Stimulated activated CD4-positive, alpha-beta T cell treated with anti-CD3 and anti-CD28 coated beads, TNF-alpha, amount 100 ng/mL, for 48 hours (primary cell): Measurements from ENCODE around the gene ASF1A.

Source experiments
- DNase-seq, 3 donors: peaks; one replicate each; pipeline ENCODE4 v3.0.0-alpha.2; 2020; ENCODE audit warnings: low read depth in 3 of 3

Gene ASF1A

DNA sequence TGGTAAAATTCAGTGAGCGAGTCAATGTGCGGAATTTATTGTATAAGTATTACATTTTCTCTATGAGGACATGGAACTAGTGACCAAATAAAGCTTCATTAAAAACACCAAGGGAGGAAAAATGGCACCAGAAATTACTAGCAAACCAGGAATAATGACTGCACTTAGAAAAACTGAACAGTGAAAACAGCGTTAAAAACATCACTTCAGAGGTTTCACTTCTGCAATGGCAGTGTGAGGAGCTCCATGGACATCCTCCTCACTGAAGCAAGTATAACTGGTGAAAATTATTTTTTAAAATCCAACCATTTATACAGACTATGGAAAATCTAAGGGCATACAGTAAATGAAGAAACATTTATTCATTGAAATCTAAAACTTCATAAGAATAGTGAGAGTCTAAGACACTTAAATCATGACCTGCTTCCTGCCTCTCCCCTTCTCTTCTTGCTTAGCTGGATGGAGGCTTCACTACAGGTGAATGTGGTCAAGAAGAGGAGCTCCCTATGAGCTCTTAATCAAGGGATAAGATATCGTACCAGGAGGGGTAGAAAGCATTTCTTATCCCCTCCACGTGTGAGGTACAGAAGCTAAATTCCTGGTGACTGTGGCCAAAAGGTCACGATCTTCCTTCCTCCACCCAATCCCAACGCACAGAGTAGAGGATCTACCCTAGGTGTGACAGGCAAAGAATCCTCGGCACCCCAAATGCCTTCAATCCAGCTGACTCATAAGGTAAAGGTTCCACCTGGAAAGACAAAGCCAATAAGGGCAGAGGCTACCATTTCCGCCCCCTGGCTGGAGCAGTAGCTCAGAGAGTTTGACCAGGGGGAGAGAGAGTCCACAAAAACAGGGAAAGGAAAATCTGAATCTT is 12.3 kb upstream of the ASF1A start:
- no peak for DNase-seq

- no peak for DNase-seq
Observed at GRCh38 chr6:118882314-118882905, 11.5 kb upstream of the ASF1A start.

- DNase-seq = no peak
Observed at GRCh38 chr6:118886641-118887040, 7.3 kb upstream of the ASF1A start.

DNA sequence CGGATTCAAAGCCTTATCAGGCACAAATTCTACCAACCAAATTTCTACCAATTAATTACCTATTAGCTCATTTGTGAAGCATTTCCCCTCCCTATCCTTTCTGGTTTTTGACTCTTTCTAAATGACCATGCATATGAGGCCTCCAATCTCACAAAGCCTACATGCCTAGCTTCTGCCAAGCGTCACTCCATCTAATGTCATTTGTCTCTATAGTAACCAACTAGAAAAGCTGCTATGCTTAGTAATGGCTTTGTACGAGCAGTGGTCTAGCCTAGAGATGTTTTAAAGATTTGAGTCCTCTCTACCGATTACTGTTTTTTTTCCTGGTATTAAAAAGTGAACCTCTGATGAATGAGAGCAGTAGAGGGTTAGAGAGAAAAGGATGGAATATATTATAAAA is 4.8 kb upstream of the ASF1A start:
- DNase-seq = no peak

- no peak for DNase-seq
Observed at GRCh38 chr6:118890997-118891790, 2.8 kb upstream of the ASF1A start.

DNA sequence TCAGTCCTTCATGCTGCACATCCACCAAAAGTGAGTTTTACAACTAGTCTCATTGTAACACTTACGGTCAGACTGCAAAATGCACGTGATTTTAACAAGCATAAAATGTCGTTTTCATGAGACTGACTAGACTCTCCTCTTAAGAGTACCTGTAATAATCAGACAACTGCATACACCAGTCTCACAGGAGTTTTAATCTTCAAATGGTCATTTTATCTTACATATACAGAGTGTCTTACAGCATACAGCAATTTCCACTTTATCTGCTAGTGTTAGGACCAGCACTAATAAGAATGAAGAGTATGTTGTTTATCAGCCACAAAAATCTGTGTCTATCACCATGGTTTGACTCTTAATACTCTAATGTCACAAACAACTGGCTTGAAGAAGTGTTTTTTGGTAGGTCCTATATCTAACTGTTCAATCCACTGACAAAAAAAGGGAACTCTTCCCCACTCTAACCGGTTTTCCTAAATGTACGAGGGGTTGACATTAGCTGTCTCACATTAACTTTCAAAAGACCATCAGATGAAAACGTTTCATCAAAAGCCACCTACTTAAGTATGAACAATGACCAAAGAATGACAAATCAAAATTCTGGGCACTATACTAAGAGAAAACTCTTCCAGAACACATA is 1.5 kb upstream of the ASF1A start:
- no peak for DNase-seq

- no peak for DNase-seq
Observed at GRCh38 chr6:118893064-118893806, 717 bp upstream of the ASF1A start.

DNA sequence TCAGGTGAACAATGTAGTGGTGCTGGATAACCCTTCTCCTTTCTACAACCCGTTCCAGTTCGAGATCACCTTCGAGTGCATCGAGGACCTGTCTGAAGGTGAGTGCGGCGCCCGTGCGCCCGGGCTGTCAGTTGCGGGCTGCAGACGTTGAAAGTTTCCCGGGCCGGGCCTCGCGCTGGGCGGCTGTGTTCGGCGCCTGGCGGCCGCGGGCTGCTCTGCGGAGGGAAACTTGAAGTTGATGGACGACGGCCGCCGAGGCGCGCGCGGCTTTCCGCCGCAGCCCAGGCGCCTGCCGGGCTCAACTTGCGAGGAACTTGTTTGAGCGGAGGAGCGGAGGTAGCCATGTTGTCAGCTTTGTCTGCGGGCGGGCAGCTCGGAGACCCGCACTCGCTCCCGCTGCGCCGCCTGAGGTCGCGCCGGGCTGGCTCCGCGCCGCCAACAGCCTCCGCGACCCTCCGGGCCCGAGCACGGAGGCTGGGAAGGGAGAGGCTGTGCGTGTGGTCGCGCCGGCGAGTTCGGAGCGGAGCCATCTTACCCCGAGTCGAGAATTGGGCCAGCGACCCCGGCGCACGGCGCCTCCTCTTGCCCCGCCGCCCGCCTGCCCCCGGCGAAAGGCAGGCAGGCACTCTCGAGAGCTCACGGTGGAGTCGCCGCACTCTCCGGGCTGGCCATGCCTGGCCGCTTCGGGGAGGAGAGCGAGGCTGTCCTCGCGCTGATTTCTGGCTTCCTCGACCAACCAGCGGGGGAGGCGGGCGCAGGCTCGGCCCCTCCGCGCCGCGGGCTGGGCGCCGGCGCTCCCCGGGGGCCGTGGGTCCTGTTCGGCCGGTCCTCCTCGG is 691 bp downstream of the ASF1A start:
- peak; percentile 30 to 39 (median 31) for DNase-seq

DNA sequence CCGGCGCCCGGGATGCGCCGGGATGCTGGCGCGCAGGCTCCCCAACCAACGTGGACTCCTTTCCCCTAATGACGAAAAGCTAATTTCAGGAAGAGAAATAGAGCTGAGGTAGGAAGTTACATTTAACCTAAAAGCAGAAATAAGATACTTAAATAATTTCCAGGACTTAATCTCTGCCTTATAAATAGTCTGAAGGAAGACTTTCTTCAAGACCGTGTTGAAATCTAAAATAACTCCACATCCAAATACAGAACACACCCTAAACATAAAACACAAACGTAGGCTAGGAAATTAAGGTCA is 1.3 kb downstream of the ASF1A start:
- DNase-seq = no peak

DNA sequence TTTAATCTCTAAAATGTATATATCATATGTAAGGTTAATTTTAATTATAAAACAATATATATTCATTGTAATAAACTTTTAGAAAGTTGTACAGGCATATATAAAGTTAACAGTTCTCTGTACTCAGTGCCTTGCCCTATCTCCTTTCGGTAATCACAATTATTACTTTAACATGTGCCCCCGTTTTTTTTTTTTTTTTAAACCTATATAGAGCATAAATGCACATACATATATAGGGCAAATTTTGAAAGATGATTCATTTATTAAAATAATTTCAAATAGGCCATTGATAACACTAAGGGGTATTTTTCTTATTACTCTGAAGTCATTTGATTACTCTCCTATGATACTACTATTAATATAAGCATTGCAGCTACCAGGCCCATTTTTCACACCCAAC is 1.9 kb downstream of the ASF1A start:
- no peak for DNase-seq

GRCh38 chr6:118896339-118897136 is 2.6 kb downstream of the ASF1A start:
- no peak for DNase-seq

- no peak for DNase-seq
Observed at GRCh38 chr6:118897386-118897785, 3.4 kb downstream of the ASF1A start.

DNA sequence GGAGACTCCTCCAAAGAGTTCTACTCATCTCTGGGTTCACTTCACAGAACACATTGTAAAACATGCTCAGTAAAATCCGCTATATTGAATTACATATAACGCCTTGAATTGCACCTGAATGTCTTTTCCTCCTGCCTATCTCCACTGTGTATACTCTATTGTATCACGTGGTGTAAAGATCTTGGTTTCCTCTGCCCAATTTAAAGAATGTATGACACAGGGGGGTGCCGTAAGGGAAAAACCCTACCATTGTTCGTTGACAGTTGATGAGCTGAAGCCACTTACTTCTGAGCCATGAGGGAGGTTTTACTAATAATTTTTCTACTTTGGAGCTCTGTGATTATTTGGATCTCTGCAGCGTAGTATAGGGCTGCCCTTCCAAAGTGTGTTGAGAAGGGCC is 6.0 kb downstream of the ASF1A start:
- DNase-seq = no peak

DNA sequence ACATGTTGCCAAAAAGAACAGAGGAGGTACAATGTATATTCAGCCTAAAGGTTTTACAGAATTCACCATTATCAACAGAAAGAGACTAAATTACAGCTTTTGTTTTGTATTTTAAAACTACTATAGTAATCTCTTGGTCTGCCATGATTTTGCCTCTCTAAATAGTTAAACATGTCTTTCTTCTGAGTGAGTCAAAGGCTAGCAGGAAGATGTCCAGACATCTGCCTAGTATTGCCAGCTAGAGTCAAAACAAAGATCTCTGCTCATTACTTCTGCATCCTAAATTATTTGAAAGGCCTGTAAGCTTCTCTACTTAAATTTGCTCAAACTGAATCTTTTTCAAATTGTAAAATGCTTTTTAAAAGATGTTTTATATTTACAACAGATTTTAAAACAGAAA is 8.8 kb downstream of the ASF1A start:
- DNase-seq = no peak

DNA sequence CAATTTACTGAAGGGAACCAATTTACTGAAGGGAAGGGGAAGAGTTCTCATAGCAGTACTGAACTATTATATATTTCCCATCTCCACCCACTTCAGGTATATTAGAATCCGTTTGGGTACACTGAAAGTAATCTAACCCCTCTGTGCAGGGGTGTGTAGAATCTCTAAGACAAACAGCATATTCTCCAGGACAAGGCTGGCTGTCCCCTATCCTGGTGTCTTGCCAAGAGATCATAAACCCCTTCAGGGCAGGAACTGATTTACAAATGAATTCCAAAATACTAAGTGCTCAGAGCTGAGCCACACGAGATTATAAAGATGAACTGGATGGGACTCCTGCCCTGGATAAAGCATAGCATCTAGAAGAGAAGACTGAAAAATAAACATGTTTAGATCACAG is 9.2 kb downstream of the ASF1A start:
- no peak for DNase-seq

GRCh38 chr6:118903691-118904090 is 9.7 kb downstream of the ASF1A start:
- DNase-seq = no peak

DNA sequence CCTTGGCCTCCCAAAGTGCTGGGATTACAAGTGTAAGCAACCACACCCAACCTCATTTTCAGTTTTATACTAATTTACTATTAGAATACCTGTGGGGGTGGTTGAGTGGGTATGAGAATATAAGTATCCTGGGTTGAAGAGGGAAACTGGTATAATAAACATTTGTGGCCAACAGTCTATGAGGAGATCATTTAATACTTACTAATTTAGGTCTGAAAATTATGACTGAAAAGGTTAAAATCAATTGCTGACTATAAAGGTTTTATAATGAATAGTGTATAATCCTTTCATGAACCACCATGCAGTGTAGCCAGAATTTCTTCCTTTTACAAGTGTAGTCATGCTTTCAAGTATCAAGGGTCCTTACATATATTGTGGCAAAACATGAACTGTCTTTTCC is 11.1 kb downstream of the ASF1A start:
- no peak for DNase-seq

DNA sequence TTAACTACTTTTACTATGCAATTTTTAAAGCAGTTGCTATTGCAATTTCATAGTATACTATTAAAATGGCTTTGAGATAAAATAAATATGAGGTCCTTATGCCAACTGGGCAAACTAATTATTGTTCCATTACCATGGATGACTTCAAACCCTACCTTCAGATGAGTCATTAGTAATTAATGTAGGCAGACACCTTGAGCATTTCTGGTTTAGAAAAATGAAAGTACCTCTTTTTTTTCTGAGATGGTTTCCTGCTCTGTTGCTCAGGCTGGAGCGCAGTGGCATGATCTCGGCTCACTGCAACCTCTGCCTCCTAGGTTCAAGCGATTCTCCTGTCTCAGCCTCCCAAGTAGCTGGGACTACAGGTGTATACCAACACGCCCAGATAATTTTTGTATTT is 11.9 kb downstream of the ASF1A start:
- DNase-seq = no peak

- no peak for DNase-seq
Observed at GRCh38 chr6:118908441-118908840, 14.5 kb downstream of the ASF1A start.

DNA sequence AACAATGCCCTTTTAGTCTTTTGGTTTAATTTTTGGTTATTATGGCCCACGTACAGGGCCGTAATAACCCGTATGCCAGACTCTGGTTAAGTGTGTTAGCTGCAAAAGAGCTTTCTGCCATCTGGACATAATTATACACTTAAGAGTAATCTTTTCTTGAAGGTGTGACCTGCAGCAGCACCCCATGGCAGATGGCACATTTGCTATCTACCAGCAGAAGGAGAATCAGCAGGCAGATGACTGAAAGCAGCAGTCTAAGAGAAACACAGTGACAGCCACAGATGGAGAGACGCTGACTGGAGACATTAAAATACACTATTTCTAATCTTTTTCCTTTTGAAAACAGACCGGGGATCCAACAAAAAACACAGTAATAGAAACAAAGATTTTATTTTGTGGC is 18.7 kb downstream of the ASF1A start:
- no peak for DNase-seq
